H9 (cell line): ENCODE results near the gene ZKSCAN2. TPM values are rescaled to one million over a fixed set of nuclear protein-coding genes. Genes with fewer than 3 reads are reported as not detected.
A peak's percentile ranks its signal among the peaks of the same experiment; 100 is the strongest.

Experiments used
- DNase-seq: peaks from one replicate; pipeline ENCODE4 v3.0.0-alpha.2; 2017
- H2AFZ ChIP-seq: one replicate; pipeline ENCODE4 v1.6.1; 2013; ENCODE audit warnings: mild to moderate bottlenecking, low read length, control low read depth, moderate library complexity
- H2AK5ac ChIP-seq: 2 replicates; pipeline ENCODE4 v1.6.1; 2013; ENCODE audit warnings: low read length, control low read depth, mixed read lengths; ENCODE audit not compliant: insufficient read length
- H2BK120ac ChIP-seq: one replicate; pipeline ENCODE4 v1.6.1; 2013; ENCODE audit warnings: low read depth, mild to moderate bottlenecking, low read length, control low read depth, inconsistent platforms; ENCODE audit not compliant: poor library complexity, severe bottlenecking
- H2BK12ac ChIP-seq: 2 replicates; pipeline ENCODE4 v1.6.1; 2013; ENCODE audit warnings: low read length, control low read depth, mixed read lengths, low read depth; ENCODE audit not compliant: insufficient read length
- H2BK15ac ChIP-seq: 2 replicates; pipeline ENCODE4 v1.6.1; 2013; ENCODE audit warnings: low read depth, low read length, control low read depth
- H2BK20ac ChIP-seq: one replicate; pipeline ENCODE4 v1.6.1; 2013; ENCODE audit warnings: low read depth, mild to moderate bottlenecking, low read length, control low read depth, inconsistent platforms; ENCODE audit not compliant: poor library complexity, severe bottlenecking
- H2BK5ac ChIP-seq: 2 replicates; pipeline ENCODE4 v1.6.1; 2013; ENCODE audit warnings: low read length, control low read depth, mixed read lengths; ENCODE audit not compliant: insufficient read length
- H3K14ac ChIP-seq: 2 replicates; pipeline ENCODE4 v1.6.1; 2013; ENCODE audit warnings: low read length, control low read depth; ENCODE audit not compliant: insufficient read depth
- H3K18ac ChIP-seq: 2 replicates; pipeline ENCODE4 v1.6.1; 2013; ENCODE audit warnings: low read depth, mild to moderate bottlenecking, mixed read lengths, low read length, control low read depth; ENCODE audit not compliant: insufficient read length
- H3K23ac ChIP-seq: 2 replicates; pipeline ENCODE4 v1.6.1; 2013; ENCODE audit warnings: low read length, control low read depth, mixed read lengths, low read depth; ENCODE audit not compliant: insufficient read length
- H3K23me2 ChIP-seq: 2 replicates; pipeline ENCODE4 v1.6.1; 2013; ENCODE audit warnings: low read depth, mild to moderate bottlenecking, mixed read lengths, low read length, control low read depth; ENCODE audit not compliant: insufficient read length, poor library complexity, severe bottlenecking
- H3K27ac ChIP-seq: 2 replicates; pipeline ENCODE4 v1.5.1; 2013; ENCODE audit warnings: low read length, control low read depth, mixed read lengths, low read depth; ENCODE audit not compliant: insufficient read length
- H3K27me3 ChIP-seq: 2 replicates; pipeline ENCODE4 v1.6.1; 2013; ENCODE audit warnings: low read length, control low read depth, inconsistent platforms; ENCODE audit not compliant: insufficient read depth
- H3K4ac ChIP-seq: 2 replicates; pipeline ENCODE4 v1.6.1; 2013; ENCODE audit warnings: low read depth, mild to moderate bottlenecking, control low read depth, inconsistent platforms, low read length, moderate library complexity
- H3K4me1 ChIP-seq: 2 replicates; pipeline ENCODE4 v1.6.1; 2013; ENCODE audit warnings: low read length, control low read depth, inconsistent platforms; ENCODE audit not compliant: insufficient read depth
- H3K4me2 ChIP-seq: 2 replicates; pipeline ENCODE4 v1.6.1; 2013; ENCODE audit warnings: low read length, control low read depth, mixed read lengths; ENCODE audit not compliant: insufficient read length, insufficient read depth
- H3K56ac ChIP-seq: 2 replicates; pipeline ENCODE4 v1.6.1; 2013; ENCODE audit warnings: low read depth, mild to moderate bottlenecking, mixed read lengths, low read length, control low read depth; ENCODE audit not compliant: insufficient read length
- H3K79me1 ChIP-seq: 2 replicates; pipeline ENCODE4 v1.6.1; 2013; ENCODE audit warnings: low read depth, mild to moderate bottlenecking, moderate library complexity, low read length, control low read depth, inconsistent platforms; ENCODE audit not compliant: insufficient read depth, poor library complexity, severe bottlenecking
- H3K79me2 ChIP-seq: 2 replicates; pipeline ENCODE4 v1.6.1; 2013; ENCODE audit warnings: low read length, control low read depth, inconsistent platforms; ENCODE audit not compliant: insufficient read depth
- H3K9ac ChIP-seq: 2 replicates; pipeline ENCODE4 v1.6.1; 2013; ENCODE audit warnings: low read length, control low read depth, mixed read lengths; ENCODE audit not compliant: insufficient read length; ENCODE audit errors: extremely low read depth
- H3K9me3 ChIP-seq: one replicate; pipeline ENCODE4 v1.6.1; 2013; ENCODE audit warnings: low read depth, low read length, inconsistent platforms; ENCODE audit not compliant: control insufficient read depth
- H3T11ph ChIP-seq: one replicate; pipeline ENCODE4 v1.6.1; 2013; ENCODE audit warnings: mild to moderate bottlenecking, low read length, control low read depth, inconsistent platforms
- H4K20me1 ChIP-seq: one replicate; pipeline ENCODE4 v1.6.1; 2013; ENCODE audit not compliant: control insufficient read depth, insufficient read length, insufficient read depth
- H4K5ac ChIP-seq: 2 replicates; pipeline ENCODE4 v1.6.1; 2013; ENCODE audit warnings: low read depth, mild to moderate bottlenecking, mixed read lengths, low read length, control low read depth; ENCODE audit not compliant: insufficient read length
- H4K8ac ChIP-seq: replicated peaks from 2 replicates; pipeline ENCODE4 v1.6.1; 2013; ENCODE audit warnings: low read length, control low read depth, mixed read lengths, low read depth; ENCODE audit not compliant: insufficient read length
- H4K91ac ChIP-seq: 2 replicates; pipeline ENCODE4 v1.6.1; 2013; ENCODE audit warnings: low read depth, mild to moderate bottlenecking, moderate library complexity, mixed read lengths, low read length, control low read depth; ENCODE audit not compliant: insufficient read length
- H3K27ac Mint-ChIP-seq, 3 experiments: 2 replicates in 2 of 3; 3 replicates in 1 of 3; pipeline ENCODE4 v1.8.0; 2020 to 2021; ENCODE audit warnings: mixed read lengths in 3 of 3, mild to moderate bottlenecking in 1 of 3, moderate library complexity in 1 of 3
- H3K27me3 Mint-ChIP-seq: 2 replicates; pipeline ENCODE4 v1.8.0; 2021; ENCODE audit warnings: low read depth, mild to moderate bottlenecking, moderate library complexity, mixed read lengths
- H3K36me3 Mint-ChIP-seq, 3 experiments: 2 replicates in 2 of 3; 3 replicates in 1 of 3; pipeline ENCODE4 v1.8.0; 2020 to 2021; ENCODE audit warnings: low read depth in 3 of 3, mixed read lengths in 3 of 3; ENCODE audit not compliant: insufficient read depth in 1 of 3
- H3K4me1 Mint-ChIP-seq, 2 experiments: 2 replicates each; pipeline ENCODE4 v1.8.0; 2020; ENCODE audit warnings: mixed read lengths in 2 of 2
- H3K4me3 Mint-ChIP-seq, 2 experiments: 2 replicates in 1 of 2; 3 replicates in 1 of 2; pipeline ENCODE4 v1.8.0; 2020 to 2021; ENCODE audit warnings: mild to moderate bottlenecking in 2 of 2, mixed read lengths in 2 of 2, moderate library complexity in 1 of 2
- H3K9me3 Mint-ChIP-seq, 2 experiments: 2 replicates in 1 of 2; 3 replicates in 1 of 2; pipeline ENCODE4 v1.8.0; 2020; ENCODE audit warnings: mild to moderate bottlenecking in 2 of 2, mixed read lengths in 2 of 2, moderate library complexity in 1 of 2
- CTCF ChIP-seq: fragments of 200-600 bp; sonication (generic); conservative IDR thresholded peaks from 3 replicates; pipeline ENCODE4 v1.8.0; 2021; ENCODE audit warnings: antibody characterized with exemption, mild to moderate bottlenecking
- WGBS: extraction: QIAGEN DNeasy Blood & Tissue Kit; methylation state at CpG from one replicate; pipeline ENCODE4 v1.1.7; 2013; ENCODE audit warnings: missing lambda C conversion rate, low lambda C conversion rate, mixed read lengths; ENCODE audit not compliant: insufficient read length; ENCODE audit errors: extremely low coverage; 5-methylcytosine and 5-hydroxymethylcytosine counted together
- total RNA-seq: library from RNA; stranded (reverse); gene quantifications from 2 replicates; pipeline ENCODE4 v1.2.1, GENCODE V29; 2021

Gene ZKSCAN2
- total RNA-seq, 1 experiment from 2014 or later: 16.5 TPM

- no peak overlapping the region for H2BK5ac ChIP-seq
- WGBS: no CpG with 5 or more reads among the region's 6 CpGs
- H2BK120ac ChIP-seq: no peak overlapping the region
- H2AK5ac ChIP-seq: no peak overlapping the region
- Mint-ChIP-seq H3K27ac (0 out of 7 replicates have a peak overlapping the region, but pooled peaks of 1 of the 3 experiments have one; percentile 57), H3K4me1 (peaks cover 3% of the 10 kb centered on the region in 2 experiments; a peak in 1 of 4 replicates), H3K4me3 (no peak overlapping the region), H3K27me3 (no peaks in the 10 kb centered on the region; the same call in 1 of the 2 replicates), H3K9me3 (no peaks in the 10 kb centered on the region), H3K36me3 (no peaks in the 10 kb centered on the region)
- H3K79me1 ChIP-seq: no peaks in the 10 kb centered on the region
- no peak overlapping the region for H4K91ac ChIP-seq
- no peak overlapping the region for H3K56ac ChIP-seq
- H3K9me3 ChIP-seq: no peaks in the 10 kb centered on the region
- no peaks in the 10 kb centered on the region for H3K4me1 ChIP-seq
- H2BK20ac ChIP-seq: no peak overlapping the region
- no peak overlapping the region for H4K5ac ChIP-seq
- H4K8ac ChIP-seq: no peak overlapping the region
- H2BK12ac ChIP-seq: no peak overlapping the region
- H3K4me2 ChIP-seq: no peak overlapping the region
- no peaks in the 10 kb centered on the region for H3K27me3 ChIP-seq
- no peak overlapping the region for H2BK15ac ChIP-seq
- no peak overlapping the region for H2AFZ ChIP-seq
- no peak overlapping the region for H3K14ac ChIP-seq
- no peaks in the 10 kb centered on the region for H4K20me1 ChIP-seq
- TF ChIP-seq CTCF: no peak
- no peaks in the 10 kb centered on the region for H3K23me2 ChIP-seq
- no peak overlapping the region for H3T11ph ChIP-seq
- no peak overlapping the region for H3K18ac ChIP-seq
- no peak overlapping the region for H3K27ac ChIP-seq
- H3K4ac ChIP-seq: no peak overlapping the region
- no peak overlapping the region for H3K9ac ChIP-seq
- H3K79me2 ChIP-seq: no peaks in the 10 kb centered on the region
- H3K23ac ChIP-seq: no peak overlapping the region
- no peak for DNase-seq
Measured at GRCh38 chr16:25189305-25189704, 68.3 kb downstream of the ZKSCAN2 start.
